Measurements from ENCODE around the gene PLXND1.

DNA sequence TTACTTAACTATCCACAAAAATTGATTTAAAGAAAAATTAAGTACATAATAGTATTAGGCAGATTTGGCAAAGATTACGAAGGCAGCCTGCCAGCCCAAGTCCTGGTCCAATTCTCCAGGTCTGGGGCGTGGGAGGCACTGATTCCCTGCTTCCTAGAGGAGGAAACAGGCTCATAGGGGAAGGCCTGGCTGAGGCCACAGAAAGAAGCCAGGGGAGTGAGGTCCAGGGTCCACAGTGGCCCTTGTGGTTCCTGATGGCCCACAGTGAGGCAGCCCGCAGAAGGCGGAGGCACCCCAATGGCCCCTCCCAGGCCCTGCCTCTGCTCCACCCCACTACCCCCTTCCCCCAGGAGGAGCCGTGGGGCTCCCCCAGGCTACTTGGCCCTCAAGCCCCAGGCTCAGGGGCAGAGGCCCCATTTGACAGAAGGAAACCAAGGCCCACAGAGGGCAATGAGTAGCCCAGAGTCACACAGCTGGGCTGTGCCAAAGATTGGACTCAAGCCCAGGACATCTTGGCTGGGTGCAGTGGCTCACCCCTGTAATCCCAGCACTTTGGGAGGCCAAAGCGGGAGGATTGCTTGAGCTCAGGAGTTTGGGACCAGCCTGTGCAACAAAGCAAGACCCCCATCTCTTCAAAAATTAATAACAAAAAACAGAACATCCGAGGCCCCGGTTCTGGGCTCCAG is 42.5 kb downstream of the PLXND1 start:
- TF ChIP-seq SUZ12 (IDR thresholded peaks at IDR 0.05; ENCODE audit: extremely low read depth, insufficient read depth, insufficient read length), result no peak
- TF ChIP-seq YY1 (IDR thresholded peaks at IDR 0.05; ENCODE audit: insufficient read depth, insufficient read length), result no peak

All from NT2/D1 (cell line).